Gastroesophageal sphincter (tissue), 4 donors: ENCODE results near the gene TMEM266. TPM values are rescaled to one million over a fixed set of nuclear protein-coding genes. Genes with fewer than 3 reads are reported as not detected.

Experiments
- ATAC-seq: fragments of 150-250 bp; one replicate; pipeline ENCODE4 v1.9.1; 2016; ENCODE audit warnings: mild to moderate bottlenecking, moderate library complexity
- H3K27ac ChIP-seq, 4 donors: fragments of 200-600 bp; sonication (generic) in 3 of 4; 1 replicate in 3 of 4; 2 replicates in 1 of 4; pipeline ENCODE4 v1.5.1; 2016 to 2019
- H3K27me3 ChIP-seq: fragments of 200-600 bp; sonication (generic); one replicate; pipeline ENCODE4 v1.5.1; 2019
- H3K36me3 ChIP-seq, 2 donors: fragments of 200-600 bp; sonication (generic); one replicate each; pipeline ENCODE4 v1.5.1; 2019; ENCODE audit warnings: control low read depth in 1 of 2
- H3K4me1 ChIP-seq, 3 donors: fragments of 200-600 bp; sonication (generic); 1 replicate in 2 of 3; 2 replicates in 1 of 3; pipeline ENCODE4 v1.5.1; 2016 to 2019; ENCODE audit warnings: control low read depth in 2 of 3
- H3K4me3 ChIP-seq, 2 donors: fragments of 200-600 bp; sonication (generic); one replicate each; pipeline ENCODE4 v1.5.1; 2019; ENCODE audit warnings: mild to moderate bottlenecking in 1 of 2, moderate library complexity in 1 of 2
- H3K9me3 ChIP-seq, 3 donors: fragments of 200-600 bp; sonication (generic); one replicate each; pipeline ENCODE4 v1.5.1; 2017 to 2019; ENCODE audit warnings: control low read depth in 2 of 3
- CTCF ChIP-seq, 4 experiments: fragments of 200-600 bp in 2 of 4; fragments of 450-650 bp in 2 of 4; sonication (generic) in 1 of 4; IDR thresholded peaks; one replicate each; pipeline ENCODE4 v1.5.1; 2017 to 2019; ENCODE audit warnings: antibody characterized with exemption in 4 of 4, mild to moderate bottlenecking in 2 of 4, moderate library complexity in 2 of 4
- EP300 ChIP-seq: sonication (generic); formaldehyde crosslinking; IDR thresholded peaks from one replicate; pipeline ENCODE4 v1.6.1; 2017; ENCODE audit warnings: antibody characterized with exemption, mild to moderate bottlenecking
- POLR2A ChIP-seq, 2 donors: fragments of 450-650 bp; IDR thresholded peaks; one replicate each; pipeline ENCODE4 v1.6.1; 2017; ENCODE audit warnings: antibody characterized with exemption in 2 of 2, mild to moderate bottlenecking in 2 of 2, moderate library complexity in 1 of 2
- POLR2AphosphoS5 ChIP-seq: sonication (generic); formaldehyde crosslinking; IDR thresholded peaks from one replicate; pipeline ENCODE4 v1.6.1; 2017; ENCODE audit warnings: antibody characterized with exemption
- whole genome bisulfite sequencing, 2 donors: methylation state at CpG; one replicate each; pipeline ENCODE4 v1.1.5; 2018; ENCODE audit warnings: low coverage in 1 of 2; 5-methylcytosine and 5-hydroxymethylcytosine counted together
- total RNA-seq, 4 donors: library from RNA; depleted of rRNA; stranded (reverse); fragments of >200 nt; gene quantifications; one replicate each; pipeline ENCODE4 v1.1.0, GENCODE V29; 2016

The TMEM266 gene
- total RNA-seq, 4 donors from 2014 or later, result 0.77 TPM; not detected in 3

DNA sequence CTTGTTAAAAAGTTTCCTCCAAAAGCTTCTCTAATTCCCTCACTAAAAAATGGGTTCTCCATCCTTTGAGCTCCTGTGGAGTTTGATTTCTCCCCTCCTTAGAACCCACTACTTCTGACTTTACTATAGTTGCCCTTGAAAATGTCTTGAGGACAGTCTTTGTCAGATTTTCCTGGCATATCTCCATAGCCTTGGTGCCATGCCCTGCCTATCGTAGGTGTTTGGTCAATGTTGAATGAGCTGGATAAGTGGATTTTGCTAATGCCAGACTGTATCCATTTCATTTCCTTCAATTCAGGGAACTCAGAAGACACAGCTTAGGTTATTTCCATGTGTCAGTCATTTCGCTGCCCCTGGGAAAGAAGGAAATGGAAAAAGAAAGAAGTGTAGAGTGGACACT is 40.6 kb downstream of the TMEM266 start:
- no peak for ATAC-seq
- no peaks in the 10 kb centered on the region for H3K4me1 ChIP-seq
- H3K36me3 ChIP-seq, result no peaks in the 10 kb centered on the region
- no peak for TF ChIP-seq EP300
- TF ChIP-seq POLR2A (IDR thresholded peaks at IDR 0.05), result no peak
- TF ChIP-seq POLR2AphosphoS5, result no peak
- no peak for TF ChIP-seq CTCF (IDR thresholded peaks at IDR 0.05)
- H3K9me3 ChIP-seq, result no peaks in the 10 kb centered on the region
- peaks cover 55% of the 10 kb centered on the region for H3K27me3 ChIP-seq
- H3K27ac ChIP-seq, result no peak overlapping the region
- 89 to 94% methylated on average over 1 to 2 of the region's 2 CpGs for WGBS, 2 donors
- H3K4me3 ChIP-seq, result no peak overlapping the region

- Histone ChIP-seq H3K36me3 (no peaks in the 10 kb centered on the region), H3K4me1 (no peaks in the 10 kb centered on the region), H3K9me3 (no peaks in the 10 kb centered on the region), H3K27me3 (peaks cover 55% of the 10 kb centered on the region), H3K4me3 (no peak overlapping the region), H3K27ac (no peak overlapping the region)
- TF ChIP-seq POLR2AphosphoS5, result no peak
- no peak for TF ChIP-seq CTCF (IDR thresholded peaks at IDR 0.05)
- no peak for TF ChIP-seq POLR2A (IDR thresholded peaks at IDR 0.05)
- no peak for TF ChIP-seq EP300
- WGBS, 2 donors, result 100% methylated on average over 1 of the region's 5 CpGs
- ATAC-seq, result no peak
Observed at GRCh38 chr15:76101655-76102054, 41.9 kb downstream of the TMEM266 start.

DNA sequence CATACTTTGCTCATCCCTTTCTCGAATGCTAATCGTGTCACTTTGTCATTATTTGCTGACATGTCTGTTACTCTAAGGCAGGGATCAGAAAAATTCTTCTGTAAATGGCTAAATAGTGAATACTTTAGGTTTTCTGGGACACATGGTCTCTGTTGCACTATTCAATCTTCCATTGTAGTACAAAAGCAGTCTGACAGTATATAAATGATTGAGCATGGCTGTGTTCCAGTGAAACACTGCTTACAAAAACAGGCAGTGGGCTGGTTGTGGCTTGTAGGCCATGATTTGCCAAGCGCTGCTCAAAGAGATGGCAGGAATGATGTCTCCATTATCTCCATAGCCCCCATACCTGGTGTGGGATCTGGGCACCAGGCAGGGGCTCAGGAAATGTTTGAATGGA is 45.6 kb downstream of the TMEM266 start:
- Histone ChIP-seq H3K36me3 (no peaks in the 10 kb centered on the region), H3K27ac (no peak overlapping the region)

GRCh38 chr15:76105911-76106310 is 46.1 kb downstream of the TMEM266 start:
- Histone ChIP-seq H3K4me3 (no peak overlapping the region), H3K4me1 (no peaks in the 10 kb centered on the region), H3K36me3 (no peaks in the 10 kb centered on the region), H3K9me3 (peaks cover 0 to 6% (median 0%) of the 10 kb centered on the region in 3 donors), H3K27me3 (peaks cover 24% of the 10 kb centered on the region), H3K27ac (no peak overlapping the region)
- no peak for ATAC-seq
- no peak for TF ChIP-seq POLR2A (IDR thresholded peaks at IDR 0.05)
- no peak for TF ChIP-seq POLR2AphosphoS5
- TF ChIP-seq EP300, result no peak
- TF ChIP-seq CTCF (IDR thresholded peaks at IDR 0.05), result no peak
- WGBS, 2 donors, result 69 to 86% methylated on average over 5 to 6 of the region's 6 CpGs

More for the DNA sequence above, 45.6 kb downstream of the TMEM266 start:
- Histone ChIP-seq H3K4me3 (no peak overlapping the region), H3K27me3 (peaks cover 28% of the 10 kb centered on the region), H3K9me3 (peaks cover 0 to 1% (median 0%) of the 10 kb centered on the region in 3 donors), H3K4me1 (no peaks in the 10 kb centered on the region)
- ATAC-seq, result no peak
- no peak for TF ChIP-seq EP300
- no peak for TF ChIP-seq POLR2A (IDR thresholded peaks at IDR 0.05)
- TF ChIP-seq CTCF (IDR thresholded peaks at IDR 0.05), result no peak
- 56 to 61% methylated on average over 2 of the region's 3 CpGs for WGBS, 2 donors

DNA sequence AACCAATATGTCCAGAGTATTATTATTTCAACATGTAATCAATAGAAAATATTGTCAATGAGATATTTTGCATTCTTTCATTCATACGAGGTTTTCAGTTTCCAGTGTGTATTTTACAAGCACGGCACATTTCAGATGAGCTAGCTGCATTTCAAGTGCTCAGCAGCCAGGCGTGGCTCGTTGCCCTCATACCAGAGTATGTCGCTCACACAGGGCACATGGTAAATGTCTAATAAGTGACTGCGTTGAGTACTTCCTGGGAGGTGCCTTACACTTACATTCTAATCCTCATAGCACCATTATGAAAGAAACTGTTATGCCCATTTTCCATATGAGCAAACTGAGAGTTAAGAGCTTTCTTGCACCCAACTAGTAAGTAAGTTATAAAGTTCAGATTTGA is 47.4 kb downstream of the TMEM266 start:
- peaks cover 0 to 13% (median 0%) of the 10 kb centered on the region in 3 donors for H3K9me3 ChIP-seq
- H3K4me3 ChIP-seq, result no peak overlapping the region
- H3K27ac ChIP-seq, result no peak overlapping the region
- H3K4me1 ChIP-seq, result no peaks in the 10 kb centered on the region
- TF ChIP-seq POLR2AphosphoS5 (no peak), POLR2A (IDR thresholded peaks at IDR 0.05) (no peak), EP300 (no peak), CTCF (IDR thresholded peaks at IDR 0.05) (no peak)
- no peaks in the 10 kb centered on the region for H3K36me3 ChIP-seq
- WGBS, 2 donors, result 73 to 77% methylated on average over 6 of the region's 6 CpGs
- ATAC-seq, result no peak
- peaks cover 11% of the 10 kb centered on the region for H3K27me3 ChIP-seq
